Left cardiac atrium (tissue), 4 donors: ENCODE measurements around the gene RWDD3. TPM values are rescaled to one million over a fixed set of nuclear protein-coding genes. Genes with fewer than 3 reads are reported as not detected.

ENCODE experiments used
- ATAC-seq, 2 donors: fragments of 200-7000 bp; cut with Tn5 transposase; one replicate each; pipeline ENCODE4 v1.9.1; 2020; ENCODE audit warnings: mild to moderate bottlenecking in 2 of 2, moderate library complexity in 2 of 2
- DNase-seq: peaks from one replicate; pipeline ENCODE4 v3.0.0-alpha.2; 2020
- intact Hi-C, 2 donors: fragments of 100-400 bp; cut with DNase I; formaldehyde crosslinking; loops; one replicate each; pipeline versions ENCODE4 v1.14.1 to v1.15.1; 2022 to 2023
- long read RNA-seq: library from polyadenylated mRNA; unstranded; transcript quantifications from one replicate; pipeline ENCODE4 v2.0.0, GENCODE V29; 2021
- total RNA-seq, 2 donors: library from RNA; stranded (reverse); fragmentation: NEBNext Ultra II Directional; extraction: Animal tissue kit (Norgen Biotek cat#: 25700); gene quantifications; one replicate each; pipeline ENCODE4 v1.2.1, GENCODE V29; 2021
- donor health status: DM: no; HTN: yes; CAD: no.
- donor health status: DM: no; HTN: yes; CAD: no; lungs with severe emphysema.
- donor health status: DM: yes; HTN: yes; CAD: no.
- donor health status: Dilated cardiomyopathy.

RWDD3 gene, protein sequence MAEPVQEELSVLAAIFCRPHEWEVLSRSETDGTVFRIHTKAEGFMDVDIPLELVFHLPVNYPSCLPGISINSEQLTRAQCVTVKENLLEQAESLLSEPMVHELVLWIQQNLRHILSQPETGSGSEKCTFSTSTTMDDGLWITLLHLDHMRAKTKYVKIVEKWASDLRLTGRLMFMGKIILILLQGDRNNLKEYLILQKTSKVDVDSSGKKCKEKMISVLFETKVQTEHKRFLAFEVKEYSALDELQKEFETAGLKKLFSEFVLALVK
- total RNA-seq, result 10 to 100 TPM; 12.3 to 17.7 TPM
- long read RNA-seq, partial matches to known transcripts, result 2 of 8 reads
- long read RNA-seq, other reads (novel, unspliced or antisense), result 4 of 8 reads

DNA sequence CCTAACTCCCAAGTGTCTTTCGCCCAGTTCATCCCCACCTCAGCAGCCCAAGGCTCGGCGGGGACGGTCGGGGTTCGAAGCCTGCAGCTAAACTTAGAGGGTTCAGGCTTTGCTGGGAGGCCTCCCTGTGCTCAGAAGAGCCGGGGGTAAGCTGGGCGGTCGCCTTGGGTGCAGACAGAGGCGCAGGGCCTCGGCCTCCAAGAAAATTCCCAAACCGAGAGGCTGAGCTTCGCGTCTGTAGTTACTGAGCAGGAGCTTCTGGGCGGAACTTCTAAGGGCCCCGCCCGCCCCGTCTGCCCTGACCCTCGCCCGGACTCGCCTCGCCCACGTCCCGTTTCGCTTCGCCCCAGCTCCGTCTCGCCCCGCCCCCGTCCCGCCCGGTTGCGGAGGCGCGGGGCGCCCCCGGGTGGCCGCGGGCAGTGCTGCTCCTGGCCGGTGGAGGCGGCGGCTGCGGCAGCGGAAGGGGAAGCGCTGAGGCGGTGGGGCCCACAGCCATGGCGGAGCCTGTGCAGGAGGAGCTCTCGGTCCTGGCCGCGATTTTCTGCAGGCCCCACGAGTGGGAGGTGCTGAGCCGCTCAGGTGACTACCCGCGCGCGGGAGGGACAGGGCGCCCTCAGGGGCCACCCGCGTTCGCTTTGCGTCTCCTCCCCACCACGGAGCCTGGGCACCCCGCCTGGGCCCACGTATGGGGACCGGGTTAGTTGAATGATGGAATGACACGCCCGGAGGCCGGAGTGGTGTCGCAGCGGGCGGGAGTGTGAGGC is at the start of gene RWDD3:
Gene RWDD3 (plus strand): TSS at position 474 of the 764 bp plus-strand sequence. CDS start 21 bp downstream, at position 495.
- peak; percentile 96 for DNase-seq
- peak; percentile 96 to 97 for ATAC-seq
- intact Hi-C loops, result loop anchor here (5.0 to 10.0 kb wide), 4 partner anchors 117 to 162 kb away; partner anchors contain the start of genes ALG14 (in 2 of the 2) and TLCD4 (in 2 of the 2)

- intact Hi-C loops, result no loop called here
- DNase-seq, result no peak
- ATAC-seq, result no peak
Observed at GRCh38 chr1:95186149-95186548, 47.9 kb upstream of the RWDD3 start.

DNA sequence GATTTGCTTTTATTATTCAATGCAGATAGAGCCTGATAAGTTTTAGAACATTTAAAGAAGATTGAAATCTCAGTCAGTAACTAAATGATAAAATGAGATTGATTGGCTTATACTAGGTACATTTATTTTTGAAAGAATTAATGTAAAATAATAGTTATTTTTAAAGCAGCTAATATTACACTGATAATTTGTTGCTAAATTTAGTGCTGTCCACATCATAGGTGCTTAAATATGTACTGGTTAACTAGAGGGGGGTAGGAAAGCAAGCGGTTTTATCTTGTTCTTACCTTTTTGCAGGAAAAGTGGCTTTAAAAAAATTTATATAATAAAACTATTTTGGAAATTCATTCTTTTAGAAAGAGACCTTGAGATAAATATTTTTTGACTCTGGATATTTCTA is 40.4 kb upstream of the RWDD3 start:
- intact Hi-C loops, result loop anchor here in 1 of 2 donors (10.0 kb wide), 1 partner anchor 69 kb away; no protein-coding TSS in a partner anchor
- ATAC-seq (no peak), DNase-seq (no peak)

GRCh38 chr1:95195046-95195445 is 39.0 kb upstream of the RWDD3 start:
- intact Hi-C loops, result loop anchor here in 1 of 2 donors (10.0 kb wide), 1 partner anchor 70 kb away; no protein-coding TSS in a partner anchor
- no peak for DNase-seq
- no peak for ATAC-seq

GRCh38 chr1:95196017-95196416 is 38.0 kb upstream of the RWDD3 start:
- ATAC-seq, result peak; percentile 63 to 79
- intact Hi-C loops, result loop anchor here in 1 of 2 donors (10.0 kb wide), 1 partner anchor 71 kb away; no protein-coding TSS in a partner anchor
- DNase-seq, result no peak

- intact Hi-C loops, result loop anchor here in 1 of 2 donors (10.0 kb wide), 1 partner anchor 73 kb away; no protein-coding TSS in a partner anchor
- DNase-seq (no peak), ATAC-seq (peak; percentile 66 to 83)
Observed at GRCh38 chr1:95197616-95198252, 36.3 kb upstream of the RWDD3 start.

DNA sequence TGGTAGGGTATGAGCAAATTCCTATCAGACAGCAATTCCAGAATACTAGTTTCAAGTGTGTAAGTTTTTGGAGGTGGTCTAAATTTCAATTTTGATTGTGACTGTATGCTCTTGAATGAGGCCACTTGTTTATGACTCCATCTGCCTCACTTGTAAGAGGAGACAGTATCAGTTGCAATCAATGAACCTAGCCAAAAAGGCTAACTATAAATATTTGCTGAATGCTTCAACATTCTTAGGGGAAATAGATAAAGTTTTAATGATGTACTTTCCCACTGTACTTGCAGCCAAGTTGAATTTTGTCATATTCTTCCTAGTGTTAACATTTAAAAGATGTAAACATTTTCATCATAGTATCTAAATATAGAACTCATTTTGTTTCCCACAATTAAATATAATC is 32.1 kb upstream of the RWDD3 start:
- ATAC-seq (no peak), DNase-seq (no peak)
- intact Hi-C loops, result no loop called here

GRCh38 chr1:95203908-95204437 is 30.0 kb upstream of the RWDD3 start:
- ATAC-seq (no peak), DNase-seq (no peak)
- intact Hi-C loops, result no loop called here

- ATAC-seq (no peak), DNase-seq (no peak)
- intact Hi-C loops, result no loop called here
Observed at GRCh38 chr1:95206514-95206913, 27.5 kb upstream of the RWDD3 start.

DNA sequence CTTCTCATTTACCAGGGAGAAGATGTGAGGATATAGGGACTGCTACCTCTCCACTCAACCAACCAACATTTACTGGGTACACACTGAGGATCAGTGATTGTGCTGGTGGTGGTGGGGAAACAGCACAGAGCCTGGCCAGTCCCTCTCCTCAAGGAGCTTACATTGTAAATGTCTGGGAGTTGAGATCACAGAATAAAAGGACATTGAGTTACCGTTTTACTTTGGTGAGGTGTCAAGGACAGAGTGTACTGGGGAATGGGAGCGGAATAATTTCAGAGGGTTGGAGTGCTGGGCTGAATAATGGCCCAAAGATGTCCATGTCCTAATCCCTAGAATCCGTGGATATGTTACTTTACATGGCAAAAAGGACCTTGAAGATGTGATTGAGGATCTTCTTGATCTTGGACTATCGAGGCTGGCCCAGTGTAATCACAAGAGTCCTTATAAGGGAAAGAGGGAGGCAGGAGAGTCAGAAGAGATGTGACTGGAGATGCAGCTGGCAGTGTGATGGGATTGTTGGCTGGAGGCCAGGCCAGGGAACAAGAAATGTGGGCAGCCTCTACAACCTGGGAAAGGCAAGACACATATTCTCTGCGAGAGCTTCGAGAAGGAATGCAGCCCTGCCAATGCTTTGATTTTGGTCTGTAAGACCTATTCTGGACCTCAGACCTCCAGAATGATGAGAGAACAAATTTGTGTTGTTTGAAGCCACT is 26.6 kb upstream of the RWDD3 start:
- peak; percentile 29 for DNase-seq
- intact Hi-C loops, result no loop called here
- peak; percentile 38 to 75 for ATAC-seq

DNA sequence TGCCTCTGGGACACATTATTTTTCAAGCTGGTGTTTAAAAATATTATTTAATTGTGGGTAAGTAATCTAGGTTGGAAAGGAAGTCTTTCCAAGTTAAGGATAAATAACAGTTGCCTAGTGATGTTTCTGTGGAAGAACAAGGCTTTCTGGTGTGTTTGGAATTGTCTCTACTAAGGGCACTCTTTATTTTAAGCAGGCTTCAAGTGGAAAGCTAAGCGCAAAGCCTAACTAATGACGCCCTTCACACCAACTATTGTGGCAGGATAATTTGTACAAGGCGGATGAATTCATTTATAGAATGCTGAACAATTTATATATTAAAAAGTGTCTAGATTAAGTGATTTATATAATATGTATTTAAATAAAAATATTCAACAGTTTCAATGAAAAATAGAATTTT is 25.1 kb upstream of the RWDD3 start:
- DNase-seq, result no peak
- intact Hi-C loops, result no loop called here
- ATAC-seq, result no peak

DNA sequence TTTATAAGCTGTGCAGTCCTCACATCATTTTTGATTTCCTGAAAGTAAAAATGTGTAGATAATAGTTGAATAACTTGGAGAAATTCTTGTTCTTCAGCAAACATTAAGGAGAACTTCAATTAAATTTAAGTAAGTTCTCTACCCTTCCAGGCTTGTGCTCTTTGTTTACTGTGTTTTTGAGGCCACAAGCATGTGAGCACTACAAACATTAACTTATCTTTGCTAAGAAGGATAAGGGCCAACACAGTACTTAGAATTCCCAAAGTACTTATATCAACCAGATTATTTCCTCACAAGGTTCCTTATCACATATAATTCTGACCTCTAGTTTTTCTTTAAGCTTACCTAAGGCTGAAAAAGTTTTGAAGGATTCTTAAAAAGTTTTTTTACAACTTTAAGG is 24.7 kb upstream of the RWDD3 start:
- intact Hi-C loops, result no loop called here
- no peak for DNase-seq
- no peak for ATAC-seq

- ATAC-seq (no peak), DNase-seq (no peak)
- intact Hi-C loops, result no loop called here
Observed at GRCh38 chr1:95216292-95216990, 17.6 kb upstream of the RWDD3 start.

DNA sequence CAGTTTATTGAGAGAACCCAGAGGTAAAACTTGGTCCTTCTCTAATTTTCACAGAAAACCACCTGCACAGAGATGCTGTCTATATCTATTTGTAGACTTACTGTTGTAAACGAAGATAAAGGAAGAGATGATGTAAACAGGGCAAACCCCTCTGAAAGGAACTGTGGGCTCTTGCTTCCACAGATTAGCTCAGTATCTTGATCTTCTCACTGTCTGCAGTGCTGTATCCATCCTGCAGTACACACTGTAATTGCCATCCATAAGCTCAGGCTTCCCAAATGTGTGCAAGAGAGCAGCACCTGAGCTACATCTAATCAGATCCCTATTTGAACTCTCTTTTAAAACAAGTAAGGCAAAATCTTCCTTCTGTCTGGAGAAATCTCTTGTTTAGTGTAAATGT is 16.6 kb upstream of the RWDD3 start:
- DNase-seq (no peak), ATAC-seq (no peak)
- intact Hi-C loops, result no loop called here

DNA sequence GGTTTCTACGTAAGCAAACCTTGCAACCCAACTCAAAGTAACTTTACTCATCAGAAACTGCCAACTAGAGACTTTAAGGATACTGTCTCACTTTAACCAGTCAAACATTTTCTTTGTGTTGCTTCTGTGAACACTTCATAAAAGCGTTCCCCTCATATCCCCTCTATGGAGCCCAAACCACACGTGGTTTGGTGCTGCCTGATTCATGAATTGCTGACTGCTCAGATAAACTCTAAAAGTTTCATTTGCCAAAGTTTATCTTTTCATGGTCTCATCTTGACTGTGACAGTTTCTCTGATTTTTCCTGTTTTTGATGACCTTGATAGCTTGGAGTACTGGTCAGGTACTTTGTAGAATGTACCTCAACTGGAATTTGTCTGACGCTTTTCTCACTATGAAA is 14.6 kb upstream of the RWDD3 start:
- no peak for ATAC-seq

DNA sequence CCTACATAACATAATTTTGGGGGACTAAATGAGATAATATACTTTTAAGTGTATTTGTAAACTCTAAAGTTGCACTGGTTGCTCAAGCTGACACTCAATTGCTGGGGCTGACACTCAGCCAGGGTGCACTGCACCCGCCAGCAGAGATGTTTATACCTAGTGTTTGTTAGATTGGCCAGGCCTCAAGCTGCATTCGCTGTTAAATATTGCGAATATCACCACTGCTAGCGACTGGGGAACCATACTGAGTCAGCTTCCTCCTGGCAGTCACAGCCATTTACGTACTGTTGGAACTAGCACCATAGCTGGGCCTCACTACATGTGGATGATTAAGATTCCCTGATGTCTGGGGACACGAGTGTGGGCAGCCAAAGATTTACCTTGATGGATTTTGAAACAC is 12.7 kb upstream of the RWDD3 start:
- DNase-seq (no peak), ATAC-seq (no peak)
- intact Hi-C loops, result no loop called here

More for the DNA sequence above, 14.6 kb upstream of the RWDD3 start:
- intact Hi-C loops, result no loop called here
- no peak for DNase-seq

GRCh38 chr1:95222629-95223028 is 11.4 kb upstream of the RWDD3 start:
- DNase-seq, result no peak
- no peak for ATAC-seq
- intact Hi-C loops, result no loop called here

- peak; percentile 69 to 77 for ATAC-seq
- no peak for DNase-seq
- intact Hi-C loops, result no loop called here
Observed at GRCh38 chr1:95223110-95223509, 10.9 kb upstream of the RWDD3 start.
